GM04503 (cell line): ENCODE data around the gene EAF1.
"Not testable (repeated sequence)": the region's sequence is repeated elsewhere in the genome, so short reads cannot be mapped to it uniquely, and the experiment has no call there.

Source experiments
- DNase-seq: peaks from one replicate; pipeline ENCODE4 v3.0.0-alpha.2; 2012; ENCODE audit warnings: low read depth

Gene EAF1

DNA sequence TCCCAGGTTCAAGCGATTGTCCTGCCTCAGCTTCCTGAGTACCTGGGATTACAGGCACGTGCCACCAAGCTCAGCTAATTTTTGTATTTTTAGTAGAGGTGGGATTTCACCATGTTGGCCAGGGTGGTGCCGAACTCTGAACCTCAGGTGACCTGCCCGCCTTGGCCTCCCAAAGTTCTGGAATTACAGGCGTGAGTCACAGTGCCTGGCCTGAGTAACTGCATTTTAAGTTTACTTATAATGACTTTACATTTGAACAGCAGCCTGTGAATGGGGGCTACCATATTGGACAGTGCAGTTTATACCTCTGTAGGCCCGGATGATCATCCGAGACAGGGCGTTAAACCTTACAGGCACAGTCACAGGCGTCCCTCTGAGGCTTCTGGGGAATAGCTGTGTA, 24.8 kb downstream of the EAF1 start:
- no peak for DNase-seq

DNA sequence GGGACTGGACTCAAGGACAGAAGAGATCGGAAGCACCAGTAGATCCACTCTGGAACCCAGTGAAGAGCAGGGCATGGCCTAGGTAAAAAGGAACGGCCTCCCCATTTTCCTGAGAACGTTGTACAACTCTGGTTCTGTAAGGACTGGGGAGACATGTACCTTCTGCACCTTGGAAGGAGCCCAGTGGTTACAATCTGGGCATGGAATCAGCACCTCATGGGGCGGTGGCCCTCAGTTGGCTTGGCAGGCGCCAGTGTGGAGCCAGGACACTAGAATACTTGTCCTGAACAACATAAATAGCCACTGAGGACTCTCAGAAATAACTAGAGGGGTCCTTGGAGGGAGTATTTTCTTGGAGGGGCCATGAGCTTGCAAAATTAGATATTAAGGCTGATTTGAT, 25.6 kb downstream of the EAF1 start:
- no peak for DNase-seq

DNA sequence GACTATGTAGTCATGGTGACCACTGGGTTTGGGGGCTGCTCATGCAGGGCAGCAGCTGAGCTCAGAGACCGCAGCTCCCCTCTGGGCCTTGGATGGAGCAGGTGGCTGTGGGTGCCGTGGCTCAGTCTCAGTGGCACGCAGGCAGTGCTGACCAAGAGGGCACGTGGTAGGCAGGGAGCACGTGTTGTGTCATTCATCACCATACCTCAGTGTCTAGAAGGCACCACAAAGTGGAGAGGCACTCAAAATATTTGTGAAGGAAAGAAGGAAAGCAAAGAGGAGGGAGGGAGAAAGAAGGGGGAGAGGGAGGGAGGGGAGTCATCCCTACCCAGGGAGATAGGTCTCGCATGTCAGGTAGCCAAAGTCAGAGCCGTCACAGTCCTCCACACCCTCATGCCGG, 26.1 kb downstream of the EAF1 start:
- no peak for DNase-seq

DNA sequence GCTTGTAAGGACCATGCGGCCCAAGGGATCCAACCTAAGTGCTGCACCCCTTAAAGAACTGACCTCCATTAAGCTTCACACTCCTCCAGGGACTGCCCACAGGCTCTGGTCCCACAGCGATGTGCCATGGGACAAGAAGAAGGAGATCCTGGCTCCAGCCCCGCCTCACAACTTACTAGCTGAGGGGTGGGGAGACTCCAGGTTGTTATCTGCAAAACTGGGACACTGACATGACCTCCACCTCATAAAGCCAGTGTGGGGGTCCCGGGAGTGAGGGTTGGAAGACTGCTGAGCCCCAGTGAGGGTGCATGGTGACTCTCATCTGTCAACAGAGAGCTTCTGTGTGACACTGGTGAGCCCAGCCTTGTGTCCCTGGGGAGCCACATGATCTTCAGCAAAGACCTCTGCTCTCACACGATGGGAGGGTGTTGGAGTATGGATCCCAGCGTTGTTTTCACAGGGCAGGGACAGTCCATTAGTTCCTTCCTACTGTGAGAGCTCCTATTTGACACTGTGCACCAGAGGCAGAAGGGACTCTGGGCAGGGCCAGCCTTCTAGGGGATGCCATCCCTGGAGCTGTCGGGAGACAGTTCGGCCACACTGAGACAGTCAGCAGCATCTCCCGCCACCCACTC, 26.7 kb downstream of the EAF1 start:
- DNase-seq: no peak

DNA sequence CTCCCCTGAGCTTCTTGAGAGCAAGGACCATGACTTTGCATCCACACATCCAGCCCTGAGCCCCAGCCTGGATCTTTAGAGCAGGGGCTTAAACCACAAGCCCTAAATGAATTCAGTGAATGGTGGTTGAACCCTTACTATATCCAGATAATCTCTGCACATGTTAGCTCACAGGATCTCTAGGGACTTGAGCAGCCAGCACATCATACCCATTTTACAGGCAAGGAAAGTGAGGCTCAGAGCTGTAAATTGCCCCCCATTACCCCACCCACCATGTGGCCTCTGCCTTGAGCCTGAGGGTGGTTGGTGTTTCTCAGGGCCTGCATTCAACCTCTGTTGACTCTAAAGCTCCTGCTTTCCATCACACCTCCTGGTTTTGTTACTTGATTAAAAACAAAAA, 27.6 kb downstream of the EAF1 start:
- DNase-seq: no peak

DNA sequence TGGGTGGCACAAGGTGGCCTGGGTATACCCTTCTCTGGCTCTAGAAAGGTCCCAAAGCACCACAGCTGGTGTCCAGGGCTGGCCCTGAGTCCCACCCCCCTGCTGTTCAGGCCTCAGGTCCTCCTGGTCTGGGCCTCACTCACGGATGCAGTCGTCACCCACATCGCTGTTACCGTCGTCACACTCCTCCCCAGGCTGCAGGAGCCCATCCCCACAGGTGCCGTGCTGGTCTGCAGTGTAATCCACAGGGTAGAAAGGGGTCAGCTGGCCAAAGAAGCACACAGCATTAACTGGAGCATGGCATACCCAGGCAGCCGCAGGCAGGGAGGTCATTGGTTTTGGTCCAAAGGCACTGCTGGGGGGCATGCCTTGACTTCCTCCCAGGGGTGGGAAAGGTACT, 28.4 kb downstream of the EAF1 start:
- DNase-seq: no peak

DNA sequence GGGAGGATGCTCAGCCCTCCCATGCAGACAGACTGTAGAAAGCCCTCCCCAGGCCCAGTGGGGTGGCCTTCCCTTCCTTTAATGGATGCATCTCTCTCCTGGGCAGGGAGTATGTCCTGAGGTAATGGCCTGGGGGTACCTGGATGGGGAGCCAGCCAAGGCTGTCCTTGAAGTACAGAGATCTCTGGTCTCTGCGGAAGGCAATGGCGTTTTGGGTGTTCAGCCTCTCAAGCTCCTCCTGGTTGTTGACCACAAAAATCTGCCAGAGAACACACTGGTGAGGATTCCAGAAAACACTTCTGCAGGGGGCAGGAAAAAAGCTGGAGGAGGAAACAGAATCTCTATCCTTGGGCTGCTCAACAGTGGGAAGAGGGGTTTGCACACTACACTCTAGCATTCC, 28.9 kb downstream of the EAF1 start:
- no peak for DNase-seq

DNA sequence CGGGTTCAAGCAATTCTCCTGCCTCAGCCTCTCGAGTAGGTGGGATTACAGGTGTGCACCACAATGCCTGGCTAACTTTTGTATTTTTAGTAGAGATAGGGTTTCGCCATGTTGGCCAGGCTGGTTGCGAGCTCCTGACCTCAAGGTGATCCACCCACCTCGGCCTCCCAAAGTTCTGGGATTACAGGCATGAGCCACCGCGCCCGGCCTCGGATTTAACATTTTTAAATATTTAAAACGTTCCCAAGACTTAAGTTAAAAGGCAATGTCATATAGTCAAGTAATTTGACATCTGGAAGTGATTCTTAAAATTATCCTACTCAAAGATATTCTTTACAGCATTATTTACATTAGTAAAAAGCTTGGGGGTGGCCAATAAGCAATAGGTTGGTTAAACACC, 29.5 kb downstream of the EAF1 start:
- DNase-seq: not testable (repeated sequence)

DNA sequence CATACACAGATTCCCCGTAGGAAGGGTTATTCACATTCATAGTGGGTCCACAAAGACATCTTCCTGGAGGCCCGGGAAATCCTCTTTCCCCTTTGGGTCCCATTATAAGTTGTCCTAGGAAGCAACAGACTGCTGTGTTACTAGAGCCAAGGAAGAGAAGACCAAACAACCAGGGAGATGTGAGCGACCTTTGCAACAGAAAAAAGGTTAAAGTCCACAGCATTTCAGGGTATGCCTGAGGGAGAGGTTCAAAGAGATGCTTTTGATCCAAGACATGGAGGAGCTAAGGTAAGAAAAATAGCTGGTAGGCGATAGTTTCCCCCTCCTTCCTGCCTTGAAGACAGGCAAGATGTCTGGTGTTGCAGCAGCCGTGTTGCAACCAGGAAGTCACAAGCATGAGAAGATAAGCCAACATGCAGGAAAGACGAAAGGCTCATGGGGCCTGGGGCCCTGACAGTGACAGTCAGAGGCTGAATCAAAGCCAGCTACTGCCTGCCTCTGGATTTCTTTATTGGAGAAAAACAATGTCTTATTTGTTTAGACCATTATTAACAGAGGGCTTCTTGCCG, 30.9 kb downstream of the EAF1 start:
- DNase-seq: no peak

DNA sequence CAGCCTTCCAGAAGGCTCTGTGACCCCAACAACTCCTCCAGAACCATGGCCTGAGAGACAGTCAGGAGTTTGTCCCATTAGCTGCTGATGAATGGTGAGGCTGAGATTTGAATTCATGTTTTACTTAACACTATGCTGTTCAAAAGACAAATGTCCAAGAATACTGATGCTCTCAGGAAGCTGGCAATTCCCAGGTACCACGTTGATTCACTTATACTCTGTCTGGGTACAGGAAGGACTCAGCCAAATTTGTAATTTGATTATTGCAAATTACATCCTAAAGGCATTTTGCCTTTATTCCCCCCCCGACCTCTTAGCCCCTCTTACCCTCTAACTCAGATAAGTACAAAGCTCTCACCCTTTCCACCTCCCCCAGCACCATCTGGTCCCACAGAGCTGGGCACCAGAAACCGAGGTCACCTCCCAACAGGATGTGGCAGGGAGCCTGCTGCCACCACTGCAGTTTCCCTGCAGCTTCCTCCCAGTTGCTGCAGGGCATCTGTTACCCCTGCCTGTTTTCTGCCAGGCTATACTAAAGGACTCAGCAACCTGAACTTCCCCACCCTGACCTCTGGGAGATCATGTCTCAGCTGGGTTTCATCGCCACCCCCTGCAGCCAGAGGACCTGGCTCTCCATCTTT, 33.6 kb downstream of the EAF1 start:
- no peak for DNase-seq

DNA sequence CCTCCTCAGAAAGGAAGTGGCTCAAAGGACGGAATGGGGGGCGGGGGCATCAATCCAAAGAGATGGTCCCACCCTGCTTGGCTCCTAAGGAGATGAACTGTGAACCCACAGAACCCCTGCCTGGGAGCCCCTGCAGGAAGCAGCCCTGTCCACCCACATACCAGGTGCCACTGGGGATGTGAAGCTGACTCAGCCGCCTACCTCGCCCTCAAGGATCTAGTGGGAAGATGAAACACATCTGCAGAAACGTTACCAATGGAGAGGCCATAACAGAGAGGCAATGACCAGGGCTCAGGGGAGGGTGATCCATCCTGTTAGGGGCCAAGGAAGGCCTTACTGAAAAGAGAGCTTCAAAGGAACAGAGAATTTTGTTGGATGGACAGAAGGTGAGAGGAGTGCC, 35.1 kb downstream of the EAF1 start:
- no peak for DNase-seq

DNA sequence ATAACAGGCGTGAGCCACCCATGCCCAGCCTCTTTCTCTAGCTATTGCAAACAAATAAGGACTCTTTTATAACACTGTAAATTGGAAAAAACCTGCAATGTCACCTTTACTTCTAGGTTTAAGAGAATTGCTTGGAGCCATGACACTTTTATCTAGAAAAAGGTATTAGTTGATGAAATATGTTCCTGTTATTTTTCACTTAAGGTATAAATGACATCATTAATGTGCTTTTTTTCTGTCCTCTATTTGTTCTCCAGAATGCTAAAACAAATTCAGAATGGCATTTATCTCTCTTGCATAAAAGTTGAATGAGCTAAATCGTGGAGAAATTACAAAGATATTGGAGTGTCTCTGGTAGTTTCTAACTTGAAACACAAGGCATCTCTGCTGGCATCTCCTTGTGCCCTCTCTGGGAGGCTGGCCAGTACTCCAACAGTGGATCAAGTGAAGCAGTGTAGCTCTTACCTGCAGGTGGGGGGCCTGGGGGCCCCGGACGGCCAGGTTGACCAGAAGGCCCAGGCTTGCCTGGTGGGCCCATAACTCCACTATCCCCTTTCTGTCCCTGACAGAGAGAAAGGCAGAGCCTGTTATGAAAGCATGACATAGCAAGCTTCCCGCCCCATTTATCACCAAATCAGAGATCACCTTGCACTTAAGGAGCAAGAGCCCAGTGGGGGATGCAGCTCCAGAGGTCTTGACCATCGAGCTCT, 38.6 kb downstream of the EAF1 start:
- no peak for DNase-seq

DNA sequence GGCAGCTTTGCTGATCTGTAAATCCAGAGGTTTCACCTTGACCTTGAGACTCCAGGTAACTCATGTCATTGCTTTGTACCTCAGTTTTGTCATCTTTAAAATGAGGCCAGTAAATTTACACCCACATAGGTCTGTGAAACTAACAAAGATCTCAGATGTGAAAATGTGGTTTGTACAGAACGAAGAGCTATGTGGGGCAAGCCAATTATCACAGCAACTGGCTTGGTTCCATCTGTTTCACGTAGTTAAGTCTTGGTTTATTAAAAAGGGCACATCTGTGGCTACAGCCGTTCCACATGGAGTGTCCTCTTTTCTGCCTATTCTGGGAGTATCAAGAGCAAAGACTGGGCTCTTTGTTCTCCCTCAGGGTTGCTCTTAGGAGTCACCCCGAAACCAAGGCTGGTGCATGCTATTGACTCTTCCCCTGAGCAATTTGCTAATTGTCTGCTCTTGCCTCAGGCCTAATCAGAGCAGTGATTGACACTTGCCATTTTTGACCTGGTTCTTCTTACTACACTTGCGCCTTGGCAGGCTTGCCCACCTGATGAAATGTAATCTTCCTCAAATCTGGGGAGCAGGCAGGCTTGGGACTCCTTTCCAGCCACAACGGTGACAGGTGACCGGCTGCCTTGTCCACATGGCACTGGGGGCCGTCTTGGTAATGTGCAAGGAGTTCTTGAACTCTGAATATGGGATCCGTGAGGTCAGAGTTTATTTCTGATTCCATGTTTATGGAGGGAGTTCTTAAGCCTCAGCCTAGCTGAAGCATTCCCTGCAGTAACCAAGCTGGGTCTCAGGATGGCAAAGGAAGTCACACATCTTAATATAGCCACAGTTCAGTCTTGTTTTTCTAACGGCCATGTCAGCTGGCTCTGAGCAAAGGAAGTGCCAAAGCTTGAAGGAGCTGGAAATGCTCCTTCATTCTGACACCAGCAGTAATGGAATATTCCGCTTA, 40.1 kb downstream of the EAF1 start:
- no peak for DNase-seq

DNA sequence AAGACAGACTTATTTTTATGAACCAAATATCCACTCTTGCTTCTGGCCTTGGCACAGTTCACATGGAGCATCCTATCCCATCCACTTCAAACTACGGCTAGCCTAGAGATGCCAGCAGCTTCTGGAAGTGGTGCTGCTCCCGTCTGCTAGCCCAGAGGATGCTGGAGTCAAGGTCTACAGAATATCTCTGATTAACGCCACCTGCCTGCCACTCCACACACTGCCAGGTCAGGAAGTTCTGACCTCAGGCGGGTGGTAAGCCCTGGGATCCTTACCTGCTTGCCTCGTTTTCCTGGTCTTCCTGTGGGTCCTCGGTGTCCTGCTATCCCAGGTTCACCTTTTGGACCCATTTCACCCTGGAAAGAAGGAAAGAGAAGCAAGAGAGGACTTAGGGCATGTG, 42.9 kb downstream of the EAF1 start:
- no peak for DNase-seq

DNA sequence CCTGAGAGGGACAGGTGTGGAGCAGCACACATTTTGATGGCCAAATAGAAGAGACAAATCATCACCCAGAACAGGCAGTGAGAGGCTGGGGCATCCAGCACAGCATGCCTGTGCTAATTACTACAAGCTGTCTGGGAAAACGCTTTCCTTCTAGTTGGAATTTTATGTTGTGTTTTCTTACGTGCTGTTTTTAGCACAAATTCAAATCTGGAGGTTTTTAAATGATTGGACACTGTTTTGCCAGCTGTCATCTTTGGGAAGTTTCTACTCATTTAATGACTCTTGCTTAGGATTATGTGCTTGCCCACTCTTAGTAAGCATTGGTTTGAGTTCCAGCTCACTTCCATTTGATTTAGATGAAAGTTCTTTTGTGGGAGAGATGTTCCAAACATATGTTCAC, 43.5 kb downstream of the EAF1 start:
- DNase-seq: no peak

DNA sequence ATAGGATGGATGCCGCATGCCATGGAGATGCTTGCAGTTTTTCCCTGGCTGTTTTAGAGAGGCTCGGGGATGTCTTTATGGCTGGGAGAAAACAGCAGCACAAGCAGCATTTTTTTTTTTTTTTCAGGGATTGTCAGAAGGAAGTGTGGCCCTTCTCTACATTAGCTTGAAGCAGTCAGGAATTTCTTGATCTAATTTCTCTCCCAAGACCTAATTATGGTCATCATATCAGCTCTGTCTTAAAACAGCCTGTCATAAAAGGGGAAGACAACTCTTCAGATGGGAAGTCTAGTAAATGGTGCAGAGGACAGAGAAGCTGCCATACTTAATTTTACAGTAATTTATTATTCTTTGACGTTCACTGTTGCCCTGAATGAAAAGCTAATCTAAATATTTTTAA, 44.5 kb downstream of the EAF1 start:
- no peak for DNase-seq

DNA sequence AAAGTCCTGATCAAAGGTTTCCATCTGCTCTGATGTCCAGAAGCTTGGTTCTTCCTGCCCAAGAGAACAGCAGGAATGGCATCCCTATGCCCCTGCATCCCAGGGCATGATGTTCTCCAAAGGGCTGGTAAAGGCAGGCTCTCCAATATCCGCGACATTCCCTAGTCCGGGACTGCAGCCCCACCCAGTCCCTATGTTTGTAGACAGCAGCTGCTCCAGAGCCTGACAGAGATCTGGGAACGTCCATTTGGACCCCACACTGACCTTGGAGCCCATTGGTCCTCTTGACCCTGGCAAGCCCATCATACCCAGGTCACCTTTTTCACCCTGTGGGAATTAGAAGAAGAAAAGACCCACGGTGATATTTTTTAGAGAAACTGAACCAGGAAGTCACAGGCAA, 47.8 kb downstream of the EAF1 start:
- no peak for DNase-seq

DNA sequence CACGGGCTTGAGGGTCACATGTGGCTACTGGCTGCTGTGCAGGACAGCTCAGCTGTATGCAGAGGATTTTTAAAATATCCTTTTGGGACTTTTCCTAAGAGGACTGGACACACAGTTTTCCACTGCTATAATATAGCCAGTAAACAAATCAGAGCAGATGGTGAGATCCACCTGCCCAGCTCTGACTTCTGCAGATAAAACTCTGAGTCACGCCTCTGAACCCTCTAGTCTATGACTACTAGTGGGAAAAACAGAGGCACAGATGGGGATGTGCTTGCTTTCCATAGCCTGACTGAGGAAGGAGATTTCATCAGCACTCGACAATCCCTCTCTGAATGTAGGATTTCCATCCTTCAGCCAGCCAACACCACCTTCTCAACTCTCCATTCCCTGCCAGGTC, 49.0 kb downstream of the EAF1 start:
- DNase-seq: no peak

DNA sequence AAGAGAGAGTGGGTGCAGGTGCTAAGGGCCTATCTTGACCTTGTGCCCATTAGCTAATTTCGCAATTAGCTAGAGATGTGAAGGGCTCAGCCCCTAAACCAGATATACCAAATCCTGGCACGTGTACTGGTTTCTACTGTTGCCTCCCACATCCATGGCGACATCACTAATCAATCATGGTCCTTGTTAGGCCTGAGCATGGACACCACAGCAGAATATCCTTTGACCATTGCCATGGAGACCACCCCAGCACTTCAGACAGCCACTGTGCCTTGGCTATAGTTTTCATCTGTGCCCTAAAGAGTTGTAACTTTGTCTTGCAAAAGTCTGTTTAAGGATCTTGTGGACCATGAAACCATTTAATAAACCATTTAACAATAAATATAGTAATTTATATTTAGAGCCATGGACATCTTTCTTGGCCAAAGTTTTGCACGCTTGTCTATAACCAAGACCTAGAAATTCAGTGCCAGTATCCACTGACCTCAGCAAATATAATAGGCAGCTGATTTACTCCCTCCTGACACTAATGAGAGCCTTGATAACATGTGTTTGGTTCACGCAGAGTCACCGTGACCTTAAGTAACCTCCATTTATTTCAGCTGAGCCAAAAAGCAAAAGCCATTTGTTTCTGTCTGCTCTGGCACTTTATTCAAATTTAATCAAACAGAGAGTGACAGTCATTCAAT, 50.7 kb downstream of the EAF1 start:
- DNase-seq: no peak

DNA sequence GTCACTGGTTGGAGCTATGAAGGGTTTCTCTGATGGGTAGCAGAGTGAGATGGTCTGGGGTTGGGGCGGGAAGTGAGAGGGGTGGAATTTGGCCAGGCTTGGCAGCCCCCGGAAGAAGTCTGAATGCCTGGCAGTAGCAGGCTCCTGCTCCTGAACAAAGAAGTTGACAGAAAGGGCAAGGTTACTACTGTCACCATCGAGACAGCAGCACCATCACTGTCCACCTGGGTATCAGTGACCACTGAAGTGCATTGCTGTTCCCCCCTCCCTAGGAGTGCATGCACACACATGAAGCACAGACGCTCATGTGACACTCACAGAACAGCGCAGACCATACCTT, 51.2 kb downstream of the EAF1 start:
- DNase-seq: no peak

DNA sequence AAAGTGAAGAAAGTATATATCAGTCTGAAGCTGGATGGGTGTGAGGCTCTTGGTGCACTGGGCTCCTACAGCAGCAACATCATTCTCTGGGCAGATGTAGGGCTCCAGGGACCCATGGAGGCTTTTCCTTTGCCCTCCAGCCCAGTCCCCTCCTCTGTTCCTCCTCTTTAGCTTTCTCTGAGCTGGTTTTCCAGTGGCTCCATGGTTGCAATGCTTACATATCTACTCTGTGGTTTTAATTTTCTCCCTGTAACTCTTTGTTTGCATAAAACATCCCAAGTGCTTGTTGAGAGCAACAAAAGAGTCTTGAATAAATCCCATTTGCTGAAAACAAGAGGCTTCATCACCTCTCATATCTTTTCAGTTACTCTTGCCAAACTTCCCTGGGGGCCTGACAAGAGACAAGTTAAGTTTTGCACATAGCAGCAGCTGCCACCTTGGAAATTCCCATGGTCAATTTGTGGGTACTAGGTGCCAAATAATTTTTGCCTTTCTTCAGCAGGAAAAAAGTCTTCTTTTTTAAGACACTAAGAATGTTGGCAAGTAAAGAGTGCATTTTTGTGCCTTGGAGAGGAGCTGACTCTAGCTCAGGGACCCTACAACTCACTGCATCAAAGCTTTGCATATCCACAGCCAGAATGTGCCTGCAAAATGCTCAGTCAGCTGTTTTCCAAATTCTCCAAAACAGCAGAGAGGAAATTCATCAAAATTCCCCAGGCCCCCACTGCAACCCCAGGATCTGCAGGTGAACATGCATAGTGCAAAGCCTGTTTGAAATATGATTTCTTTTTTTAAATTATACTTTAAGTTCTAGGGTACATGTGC, 52.2 kb downstream of the EAF1 start:
- no peak for DNase-seq
